Stimulated activated CD4-positive, alpha-beta T cell treated with anti-CD3 and anti-CD28 coated beads, Interleukin-12 subunit alpha, Interleukin-12 subunit beta, amount 100 ng/mL, for 24 hours (primary cell): ENCODE measurements around the gene SLC35F3.
"Not testable (repeated sequence)": the region's sequence is repeated elsewhere in the genome, so short reads cannot be mapped to it uniquely, and the experiment has no call there.

Experiments
- DNase-seq, 2 experiments: peaks; one replicate each; pipeline ENCODE4 v3.0.0-alpha.2; 2020; ENCODE audit warnings: low read depth in 2 of 2

The SLC35F3 gene

DNA sequence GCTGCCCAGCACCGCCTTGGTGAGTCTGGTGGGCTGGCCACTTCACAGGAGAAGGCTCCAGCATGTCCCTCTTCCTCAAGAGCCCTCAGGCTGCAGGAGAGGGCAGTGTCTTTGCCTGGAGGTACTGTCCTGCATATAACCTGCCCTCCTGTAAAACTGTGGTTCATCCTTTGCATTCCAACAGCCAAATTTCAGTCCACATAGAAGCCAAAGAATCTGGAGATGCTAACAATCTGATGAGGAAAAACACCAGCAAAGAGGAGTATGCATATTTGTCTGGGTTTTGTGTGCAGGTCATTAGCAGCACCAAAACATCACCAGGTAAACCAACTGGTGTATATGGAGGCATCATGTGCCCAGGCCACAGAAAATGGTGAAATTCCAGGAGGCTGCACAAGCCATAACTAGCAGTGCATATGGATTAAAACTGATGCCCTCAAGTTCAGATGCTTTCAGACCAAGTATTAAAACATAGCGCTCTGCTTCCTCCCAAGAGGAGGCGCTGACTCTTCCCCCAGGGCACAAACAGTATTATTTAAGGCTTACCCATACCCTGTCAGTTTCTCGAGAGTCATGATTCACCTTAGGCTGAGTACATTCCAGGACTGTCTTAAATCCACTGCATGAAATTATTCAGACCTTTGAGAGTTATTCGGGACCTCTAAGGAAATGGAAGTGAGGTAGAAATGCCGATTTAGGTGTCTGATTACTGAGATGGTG, 318.2 kb downstream of the SLC35F3 start:
- DNase-seq: no peak

DNA sequence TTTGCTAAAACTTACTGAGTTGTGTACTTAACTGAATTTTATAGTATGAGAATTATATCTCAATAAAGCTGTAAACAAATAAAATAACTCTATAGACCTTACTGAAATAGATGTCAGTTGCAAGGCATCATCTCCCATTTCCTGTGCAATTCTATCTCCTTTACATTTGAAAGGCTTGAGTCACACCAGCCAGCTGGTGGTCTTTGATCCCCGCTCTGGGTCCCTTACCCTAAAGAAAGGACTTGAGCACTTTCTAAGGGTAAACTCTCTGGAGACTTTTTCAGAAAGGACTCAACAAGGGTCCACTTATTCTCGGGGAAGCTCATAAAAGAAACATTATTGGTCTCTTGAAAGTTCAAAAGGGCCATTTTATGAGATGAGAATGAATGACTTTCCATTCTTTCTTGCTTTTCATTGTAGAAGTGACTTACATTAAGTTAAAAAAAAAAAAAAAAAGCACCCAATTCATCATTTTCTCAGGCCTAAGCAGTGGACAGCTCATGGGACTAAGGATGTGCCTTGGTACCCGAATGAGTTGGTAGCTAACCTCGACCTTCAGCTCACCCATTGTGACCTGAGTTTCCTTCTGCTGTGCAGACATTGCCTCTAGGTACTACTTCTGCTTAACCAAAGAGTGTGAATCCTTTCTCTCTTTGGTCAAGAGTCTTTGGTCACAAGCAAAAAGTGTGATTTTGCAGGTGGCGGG, 321.8 kb downstream of the SLC35F3 start:
- DNase-seq: no peak

DNA sequence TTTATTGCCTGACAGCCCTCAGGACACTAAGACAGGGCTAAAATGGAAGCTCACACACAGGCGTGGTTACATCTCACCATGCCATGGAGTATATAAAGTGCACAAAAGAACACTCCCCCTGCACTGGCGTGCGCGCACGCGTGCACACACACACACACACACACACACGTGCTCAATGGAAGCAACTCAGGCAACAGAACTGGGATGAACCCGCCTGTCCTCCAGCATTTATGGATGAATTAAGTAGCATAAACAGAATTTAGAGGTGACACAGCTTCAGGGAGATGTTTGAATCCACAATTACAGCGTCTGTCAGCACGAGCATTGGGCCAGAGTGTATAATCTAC, 322.3 kb downstream of the SLC35F3 start:
- no peak for DNase-seq

DNA sequence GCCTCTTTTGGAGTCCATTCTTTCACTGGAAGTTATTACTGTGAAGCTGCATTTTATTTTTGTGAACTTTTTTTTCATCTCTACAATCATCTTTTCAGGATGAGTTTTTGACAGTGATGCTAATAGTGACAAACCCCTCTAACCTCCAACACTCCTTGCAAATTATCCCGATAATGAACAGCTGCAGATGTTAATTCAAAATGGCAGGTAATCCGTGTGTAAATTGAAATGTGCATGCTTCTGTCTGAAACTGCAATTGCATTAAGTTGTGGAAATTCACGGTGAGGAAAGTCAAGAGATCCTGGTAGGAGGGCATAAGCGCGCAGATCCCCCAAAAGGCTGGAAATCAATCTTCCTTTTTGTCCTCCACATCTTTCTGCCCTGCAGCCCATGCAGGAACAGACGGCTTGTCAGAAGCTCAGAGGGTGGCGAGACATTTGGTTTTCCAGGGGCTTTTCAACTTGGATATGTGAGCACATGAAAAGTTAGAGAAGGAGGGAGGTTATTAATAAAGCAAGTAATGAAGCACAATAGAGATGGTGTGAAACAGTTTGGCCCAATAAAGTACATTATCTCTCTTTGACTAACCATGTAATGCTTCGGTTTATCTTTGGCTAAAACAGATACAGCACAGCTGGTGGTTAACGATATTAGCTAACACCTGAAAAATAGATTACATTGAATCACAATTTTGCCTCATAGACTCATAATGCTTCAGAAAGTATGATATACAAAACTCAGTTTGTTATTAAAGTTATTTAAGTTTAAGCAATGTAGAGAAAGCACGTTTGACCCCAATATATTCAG, 325.3 kb downstream of the SLC35F3 start:
- DNase-seq: no peak

DNA sequence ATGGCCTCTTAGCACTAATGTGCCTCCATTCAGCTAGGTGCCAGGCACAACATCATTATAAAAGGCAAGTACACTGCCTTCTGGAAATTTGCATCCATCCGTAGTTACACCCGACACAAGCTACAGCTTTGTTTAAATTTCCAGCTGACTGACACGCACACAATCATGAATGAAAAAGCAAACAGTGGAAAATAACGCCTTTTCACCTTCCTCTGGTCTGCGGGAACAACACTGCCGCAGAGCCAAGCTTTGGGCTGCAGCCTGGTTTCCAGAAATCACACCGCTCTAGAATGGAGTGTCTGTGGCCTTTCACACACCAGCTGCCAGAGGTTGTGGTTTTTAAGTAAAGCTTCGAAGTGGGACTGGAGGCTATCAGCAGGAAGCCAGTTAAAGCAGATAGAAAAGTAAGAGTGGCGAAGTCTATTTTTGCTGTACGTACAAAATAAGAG, 326.0 kb downstream of the SLC35F3 start:
- DNase-seq: no peak

DNA sequence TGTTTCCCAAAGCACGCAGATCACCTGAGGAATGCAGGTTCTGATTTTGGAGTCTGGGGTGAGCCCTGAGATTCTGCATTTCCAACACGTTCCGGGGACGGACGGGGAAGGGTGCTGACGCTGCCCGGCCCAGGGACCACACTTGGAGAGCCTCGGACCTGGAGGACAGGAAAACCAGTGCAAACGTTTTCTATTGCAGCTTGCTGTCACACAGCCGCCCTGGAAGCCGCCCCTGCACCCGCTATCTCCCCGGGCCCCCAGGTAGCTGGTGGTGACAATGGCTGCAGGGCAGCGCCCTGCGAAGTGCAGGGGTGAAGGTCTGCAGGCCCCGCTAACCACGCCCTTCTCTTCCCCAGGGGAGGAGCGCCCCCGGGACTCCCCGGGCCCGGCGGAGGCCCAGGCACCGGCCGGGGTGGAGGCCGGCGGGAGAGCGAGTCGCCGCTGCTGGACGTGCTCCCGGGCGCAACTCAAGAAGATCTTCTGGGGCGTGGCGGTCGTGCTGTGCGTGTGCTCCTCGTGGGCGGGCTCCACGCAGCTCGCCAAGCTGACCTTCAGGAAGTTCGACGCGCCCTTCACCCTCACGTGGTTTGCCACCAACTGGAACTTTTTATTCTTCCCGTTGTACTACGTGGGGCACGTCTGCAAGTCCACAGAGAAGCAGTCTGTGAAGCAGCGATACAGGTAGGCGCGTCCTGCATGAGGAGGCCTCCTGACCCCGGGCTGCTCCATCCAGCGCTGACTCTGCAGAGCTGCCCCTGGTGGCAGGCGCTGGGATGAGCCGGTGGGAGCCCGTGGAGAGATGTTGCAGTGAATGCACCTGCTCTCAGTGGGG, 326.8 kb downstream of the SLC35F3 start:
- DNase-seq: no peak

DNA sequence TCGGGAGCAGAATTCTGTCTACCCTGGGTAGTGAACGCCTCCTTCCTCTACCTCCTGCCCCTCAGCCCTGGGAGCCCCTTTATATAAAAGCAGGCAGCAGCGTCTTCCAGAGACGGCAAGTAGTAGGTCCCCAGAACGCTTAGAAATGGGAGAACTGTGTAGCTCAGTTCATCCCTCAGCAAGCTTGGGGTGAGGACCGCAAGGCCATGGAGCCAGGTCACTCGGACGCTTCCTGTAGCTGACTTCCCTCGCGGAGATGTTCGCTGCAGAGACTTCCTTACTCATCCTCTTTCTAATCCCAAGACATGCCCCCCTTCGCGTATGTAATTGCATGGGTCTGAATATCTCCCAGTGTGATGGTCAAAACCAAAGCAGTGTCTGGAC, 327.4 kb downstream of the SLC35F3 start:
- DNase-seq: no peak

DNA sequence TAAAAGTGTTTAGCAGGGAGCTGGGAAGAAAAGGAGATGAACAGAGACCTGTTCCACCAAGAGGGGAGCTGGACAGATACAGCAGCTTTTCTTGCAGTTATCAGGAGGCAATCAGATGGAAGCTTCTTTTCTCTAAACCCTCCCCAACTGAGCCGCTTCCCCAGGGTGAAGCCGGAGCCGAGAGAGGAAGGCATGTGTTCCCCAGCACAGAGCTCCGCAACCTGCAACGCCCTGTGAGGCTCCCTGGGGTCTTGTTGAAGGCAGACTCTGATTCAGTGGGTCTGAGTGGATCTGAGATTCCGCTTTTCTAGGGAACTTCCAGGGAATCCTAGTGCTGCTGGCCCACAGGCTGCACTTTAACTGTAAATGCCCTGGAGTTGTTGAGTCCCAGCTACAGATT, 329.7 kb downstream of the SLC35F3 start:
- no peak for DNase-seq

DNA sequence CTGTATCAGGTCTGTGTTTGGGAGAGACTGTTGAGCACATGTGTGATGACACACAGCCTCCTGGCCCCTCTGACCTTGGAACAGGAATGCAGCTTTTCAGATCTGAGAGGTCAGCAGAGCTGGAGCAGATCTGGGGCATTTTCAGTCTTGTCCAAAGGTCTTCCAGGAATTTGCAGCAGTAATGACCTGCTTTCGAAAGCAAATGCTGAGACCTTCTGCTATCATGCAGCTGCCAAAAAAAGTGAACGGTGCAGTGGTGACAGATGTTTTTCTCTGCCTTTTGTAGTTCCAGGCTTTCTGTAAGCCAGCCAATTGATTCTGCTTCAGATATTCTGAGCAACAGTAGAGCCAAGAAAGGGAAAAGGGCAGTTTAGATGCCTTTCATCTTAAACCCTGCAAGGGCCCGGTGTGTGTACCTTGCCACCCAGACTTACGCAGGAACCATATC, 331.0 kb downstream of the SLC35F3 start:
- DNase-seq: no peak

DNA sequence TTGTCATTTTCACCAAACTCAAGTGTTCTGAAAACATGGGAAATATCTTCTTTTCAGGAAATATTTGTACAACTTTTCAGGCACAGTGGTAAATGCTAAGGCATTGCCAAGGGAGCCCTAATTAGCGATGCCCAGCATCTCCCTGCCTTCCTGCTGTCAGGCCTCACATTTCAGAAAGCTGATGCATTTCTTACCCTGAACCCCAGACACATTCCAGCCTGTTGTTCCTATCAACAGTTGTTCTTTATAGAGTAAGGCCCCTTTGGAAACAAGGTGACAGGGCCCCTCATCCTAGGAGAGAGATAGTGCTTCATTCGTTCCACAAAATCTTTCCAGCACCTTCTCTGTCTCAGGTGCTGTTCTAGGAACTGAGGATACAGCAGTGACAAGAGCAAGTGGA, 332.9 kb downstream of the SLC35F3 start:
- no peak for DNase-seq

DNA sequence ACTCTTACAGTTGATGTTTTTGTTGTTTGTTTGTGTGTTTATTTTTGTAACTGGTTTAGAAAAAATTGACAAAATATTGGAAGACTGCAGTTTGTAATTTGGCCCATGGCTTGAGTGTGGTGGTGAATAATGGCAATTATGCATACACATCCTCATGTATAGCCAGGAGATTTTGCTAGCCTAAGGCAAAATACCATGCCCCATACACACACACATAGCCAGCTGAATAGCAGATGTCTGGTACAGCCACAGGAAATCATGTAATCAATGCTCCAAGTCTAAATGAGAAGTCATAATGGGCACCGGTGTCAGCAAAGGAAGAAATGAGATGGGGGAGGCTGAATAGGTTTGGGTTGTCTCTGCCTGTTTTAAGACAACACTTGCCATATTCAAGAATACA, 333.6 kb downstream of the SLC35F3 start:
- DNase-seq: no peak

DNA sequence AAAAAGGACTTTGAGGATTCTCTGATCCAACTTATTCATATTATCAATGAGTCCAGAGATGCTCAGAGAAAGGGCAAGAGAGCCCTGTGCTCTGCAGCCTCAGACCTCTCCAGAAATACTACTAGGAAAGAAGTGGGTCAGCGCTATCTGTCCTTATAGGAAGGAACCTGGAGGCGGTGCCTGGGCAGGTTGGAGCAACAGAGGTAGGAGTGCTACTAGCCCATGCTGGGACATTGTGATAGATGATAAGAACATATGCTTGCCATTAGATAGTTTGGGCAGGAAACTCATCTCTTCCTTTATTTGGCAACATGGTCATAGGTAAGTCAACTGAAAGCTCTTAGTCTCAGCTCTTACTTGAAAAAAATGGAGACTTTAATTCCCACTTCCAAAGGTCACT, 335.0 kb downstream of the SLC35F3 start:
- no peak for DNase-seq

DNA sequence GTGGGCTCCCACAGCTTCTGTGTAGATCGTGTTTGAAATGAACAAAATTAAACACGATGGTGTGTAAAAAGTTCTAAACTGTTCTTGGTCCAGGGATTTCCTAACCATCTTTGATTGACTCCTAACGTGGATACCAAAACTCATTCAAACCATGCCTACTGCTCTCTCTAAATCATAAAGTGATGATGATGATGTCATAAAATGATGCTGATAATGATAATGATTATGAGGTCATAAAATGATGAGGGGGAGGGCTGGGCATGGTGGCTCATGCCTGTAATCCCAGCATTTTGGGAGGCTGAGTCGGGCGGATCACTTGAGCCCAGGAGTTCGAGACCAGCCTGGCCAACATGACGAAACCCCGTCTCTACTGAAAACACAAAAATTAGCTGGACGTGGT, 335.5 kb downstream of the SLC35F3 start:
- no peak for DNase-seq

DNA sequence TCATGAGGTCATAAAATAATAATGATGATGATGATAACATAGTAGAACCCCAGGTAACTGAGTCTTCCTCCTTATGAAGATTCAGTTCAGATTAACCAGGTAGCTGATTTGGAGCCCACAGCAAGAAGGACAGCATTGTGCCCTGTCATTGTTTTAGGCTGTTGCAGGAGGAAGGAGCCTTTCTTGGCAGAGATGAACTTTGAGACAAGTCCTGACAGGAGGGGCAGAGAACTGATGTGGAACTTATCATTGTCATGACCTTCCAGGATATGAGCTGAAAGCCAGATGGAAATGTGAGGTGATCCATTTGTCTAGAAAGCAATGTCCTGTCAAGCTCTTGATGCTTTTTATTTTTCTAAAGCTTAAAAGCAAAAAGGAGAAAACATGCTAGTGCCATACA, 336.2 kb downstream of the SLC35F3 start:
- no peak for DNase-seq

DNA sequence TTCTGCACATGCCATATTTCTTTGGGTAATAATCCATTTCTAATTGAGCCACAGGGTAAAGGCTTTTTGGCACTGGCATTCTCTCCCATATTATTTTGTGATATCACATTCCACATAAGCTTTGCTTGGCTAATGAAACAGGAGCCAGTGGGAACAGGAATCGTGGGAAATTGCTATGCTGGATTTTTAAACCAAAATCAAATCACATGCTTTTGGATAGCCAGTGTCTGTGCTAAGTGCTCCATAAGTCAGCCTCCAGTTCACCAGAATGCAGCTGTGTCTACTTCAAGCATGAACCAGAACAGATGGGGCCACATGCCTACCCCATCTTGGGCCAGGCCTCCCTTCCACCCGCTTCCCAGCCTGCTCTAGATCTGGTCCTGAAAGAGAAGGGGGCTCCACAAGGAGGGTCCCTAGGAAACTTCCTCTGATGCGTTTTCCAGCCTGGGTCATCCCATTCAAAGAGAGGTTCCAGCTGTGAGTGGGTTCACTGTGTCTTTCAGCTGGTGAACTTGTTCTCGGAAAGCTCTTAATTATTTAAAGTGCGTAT, 337.5 kb downstream of the SLC35F3 start:
- DNase-seq: no peak

DNA sequence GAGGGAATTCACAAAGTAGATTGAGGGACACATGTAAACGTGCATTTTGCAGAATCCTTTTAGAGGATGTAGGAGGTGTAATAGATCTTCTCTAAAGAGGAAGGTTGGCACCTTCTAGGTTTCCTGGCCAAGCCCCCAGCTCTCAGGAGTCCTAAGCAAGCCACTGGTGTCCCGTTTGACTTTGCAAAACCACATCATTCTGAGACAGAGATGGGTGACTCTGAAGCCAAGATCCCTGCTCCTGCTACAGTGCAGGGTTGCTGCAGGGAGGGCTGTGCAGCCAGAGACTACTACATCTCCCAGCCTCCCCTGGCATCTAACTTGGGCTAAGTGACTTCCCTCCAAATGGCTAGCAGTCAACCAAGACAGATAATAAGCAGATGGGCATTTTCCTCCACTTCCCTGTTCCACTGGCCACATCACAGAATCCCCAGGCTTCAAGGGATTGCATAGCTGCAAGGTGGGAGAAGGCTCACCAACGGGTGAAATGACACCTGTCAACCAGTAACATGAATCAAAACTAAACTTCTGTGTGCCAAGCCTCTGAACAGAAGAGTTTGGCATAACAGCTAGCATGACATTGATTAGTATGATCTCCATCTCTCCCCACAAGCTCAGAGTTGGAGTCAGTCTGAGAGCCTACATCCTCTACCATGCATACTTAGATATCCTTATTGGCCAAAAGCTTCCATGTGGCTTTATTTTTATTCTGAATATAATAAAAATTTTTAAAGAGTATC, 339.2 kb downstream of the SLC35F3 start:
- no peak for DNase-seq

DNA sequence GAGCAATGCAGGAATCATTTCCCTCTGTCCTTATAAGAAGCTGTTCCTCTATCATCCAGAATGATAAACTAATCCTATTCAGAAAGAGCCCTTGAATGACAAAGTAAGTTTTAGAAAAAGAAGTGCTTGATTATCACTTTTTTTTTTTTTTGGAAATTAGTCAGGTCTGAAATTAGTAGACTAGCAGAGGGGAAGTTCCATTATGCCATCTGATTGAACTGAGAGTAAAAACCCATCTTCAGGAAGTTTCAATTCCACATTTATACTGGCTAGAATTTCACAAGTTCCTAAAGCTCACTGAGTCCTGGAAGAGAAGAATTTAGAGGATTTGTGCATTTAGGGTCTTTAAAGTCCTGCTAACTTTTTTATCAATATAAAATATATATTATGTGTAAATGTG, 340.0 kb downstream of the SLC35F3 start:
- DNase-seq: no peak

DNA sequence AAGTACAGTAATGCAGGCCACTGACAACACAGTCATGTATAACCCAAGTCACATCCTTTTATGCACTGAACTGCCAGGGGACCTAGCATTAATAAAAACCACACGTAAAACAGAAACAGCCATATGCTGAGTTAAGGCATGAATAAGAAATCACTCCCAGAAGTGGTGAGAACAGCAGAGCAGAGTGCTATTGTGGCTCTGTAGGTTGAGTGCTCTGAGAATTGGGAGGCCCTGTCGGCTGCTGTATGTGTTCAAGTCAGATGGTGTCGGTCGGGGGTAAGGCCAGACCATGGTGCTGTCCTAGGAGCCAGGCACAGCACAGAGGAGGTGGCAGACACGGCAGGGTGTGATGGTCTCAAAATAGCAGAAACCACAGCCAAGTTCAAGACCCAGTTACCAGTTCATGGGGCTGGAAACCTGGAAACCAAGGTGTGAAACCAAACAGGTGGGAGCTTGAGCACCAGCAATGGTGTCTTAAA, 342.2 kb downstream of the SLC35F3 start:
- no peak for DNase-seq

DNA sequence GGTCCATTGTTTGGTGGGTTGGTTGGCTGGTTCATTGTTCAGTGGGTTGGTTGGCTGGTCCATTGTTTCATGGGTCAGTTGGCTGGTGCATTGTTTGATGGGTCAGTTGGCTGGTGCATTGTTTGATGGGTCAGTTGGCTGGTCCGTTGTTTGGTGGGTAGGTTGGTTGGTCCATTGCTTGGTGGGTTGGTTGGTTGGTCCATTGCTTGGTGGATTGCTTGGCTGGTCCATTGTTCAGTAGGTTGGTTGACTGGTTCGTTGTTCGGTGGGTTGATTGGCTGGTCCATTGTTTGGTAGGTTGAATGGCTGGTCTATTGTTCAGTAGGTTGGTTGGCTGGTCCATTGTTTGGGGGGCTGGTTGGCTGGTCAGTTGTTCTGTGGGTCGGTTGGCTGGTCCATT, 343.3 kb downstream of the SLC35F3 start:
- DNase-seq: not testable (repeated sequence)

DNA sequence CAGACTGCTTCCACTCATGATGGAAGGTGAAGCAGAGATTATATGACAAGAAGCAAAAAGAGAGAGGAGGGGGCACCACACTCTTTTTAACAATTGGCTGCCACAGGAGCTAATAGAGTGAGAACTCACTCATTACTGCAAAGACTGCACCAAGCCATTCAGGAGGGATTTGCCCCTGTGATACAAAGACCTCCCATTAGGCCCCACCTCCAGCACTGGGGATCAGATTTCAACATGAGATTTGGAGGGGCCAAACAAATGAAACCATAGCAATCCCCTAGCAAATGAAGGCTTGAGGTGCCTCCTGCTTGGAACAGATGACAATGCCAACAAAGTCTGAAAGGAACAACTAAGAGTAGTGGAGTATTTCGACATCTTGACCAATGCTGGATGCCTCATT, 346.3 kb downstream of the SLC35F3 start:
- DNase-seq: no peak

DNA sequence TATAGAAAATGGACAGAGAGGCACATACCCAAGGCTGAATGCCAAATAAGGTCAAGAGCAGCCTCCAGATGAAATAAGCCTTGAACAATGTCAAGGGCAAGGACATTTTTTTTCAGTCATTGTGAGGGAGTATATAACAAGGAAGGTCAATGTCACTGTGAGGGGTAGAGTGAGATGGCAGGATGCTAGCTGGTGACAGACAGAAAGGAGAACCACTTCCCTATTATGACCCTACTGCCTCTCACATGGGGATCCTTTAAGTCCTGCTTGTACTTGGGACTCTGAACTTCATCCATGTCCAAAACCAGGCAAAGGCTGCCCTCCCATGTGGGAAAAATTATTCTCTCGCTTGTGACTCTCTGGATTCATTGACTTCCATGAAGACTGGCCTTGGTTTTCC, 349.3 kb downstream of the SLC35F3 start:
- DNase-seq: no peak
